ENCODE results near the gene RIMKLB.

The RIMKLB gene

DNA sequence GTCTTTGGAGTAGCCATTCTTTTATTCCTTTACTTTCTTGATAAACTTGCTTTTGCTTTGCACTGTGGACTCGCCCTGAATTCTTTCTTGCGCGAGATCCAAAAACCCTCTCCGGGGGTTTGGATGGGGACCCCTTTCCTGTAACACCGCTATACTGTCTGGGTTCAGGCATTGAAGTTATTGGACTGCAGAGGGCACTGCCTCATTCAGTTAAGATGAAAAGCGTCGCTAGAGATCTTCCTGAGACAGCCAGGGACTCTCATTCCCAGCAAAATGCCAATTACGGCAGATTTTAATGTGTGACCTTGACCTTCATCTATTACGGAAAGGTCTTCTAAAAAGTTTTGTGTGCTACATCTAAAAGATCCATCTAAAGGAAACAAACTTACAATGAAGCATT is 17.3 kb upstream of the RIMKLB start:
- Mint-ChIP-seq H3K9me3 (no peaks in the 10 kb centered on the region), H3K36me3 (no peaks in the 10 kb centered on the region), H3K4me3 (no peak overlapping the region), H3K27me3 (no peaks in the 10 kb centered on the region), H3K4me1 (no peaks in the 10 kb centered on the region), H3K27ac (no peak overlapping the region)

DNA sequence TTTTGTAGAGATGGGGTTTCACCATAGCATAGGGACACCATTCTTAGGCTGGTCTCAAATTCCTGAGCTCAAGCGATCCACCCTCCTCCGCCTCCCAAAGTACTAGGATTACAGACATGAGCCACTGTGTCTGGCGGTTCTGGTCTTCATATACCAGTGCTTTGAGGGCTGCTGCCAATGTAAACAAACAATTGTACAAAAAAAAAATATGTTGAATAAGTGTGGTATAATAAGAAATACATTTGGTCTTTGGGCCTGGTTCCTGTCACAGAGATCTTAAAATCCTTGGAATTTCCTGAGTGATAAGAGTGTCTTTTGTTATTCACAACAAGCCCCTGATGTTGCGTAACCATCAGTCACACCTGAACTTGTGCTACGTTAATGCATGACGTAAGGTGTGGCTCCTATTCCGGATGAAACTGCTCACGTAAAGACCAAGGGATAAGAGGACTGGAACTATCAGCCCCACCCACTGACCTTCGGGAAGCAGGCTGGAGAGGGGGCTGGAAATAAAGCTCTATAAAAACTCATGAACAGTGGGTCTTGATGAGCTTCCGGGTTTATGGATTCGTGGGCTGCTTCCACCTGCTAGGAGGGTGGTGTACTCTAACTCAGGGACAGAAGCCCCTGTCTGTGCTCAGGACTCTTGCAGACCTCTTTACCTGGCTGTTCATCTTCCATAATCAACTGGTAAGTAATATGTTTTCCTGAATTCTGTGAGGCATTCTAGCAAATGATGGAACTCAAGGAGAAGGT is 16.5 kb upstream of the RIMKLB start:
- Mint-ChIP-seq H3K4me1 (no peaks in the 10 kb centered on the region), H3K36me3 (no peaks in the 10 kb centered on the region), H3K27me3 (no peaks in the 10 kb centered on the region), H3K4me3 (no peak overlapping the region), H3K9me3 (no peaks in the 10 kb centered on the region), H3K27ac (no peak overlapping the region)

DNA sequence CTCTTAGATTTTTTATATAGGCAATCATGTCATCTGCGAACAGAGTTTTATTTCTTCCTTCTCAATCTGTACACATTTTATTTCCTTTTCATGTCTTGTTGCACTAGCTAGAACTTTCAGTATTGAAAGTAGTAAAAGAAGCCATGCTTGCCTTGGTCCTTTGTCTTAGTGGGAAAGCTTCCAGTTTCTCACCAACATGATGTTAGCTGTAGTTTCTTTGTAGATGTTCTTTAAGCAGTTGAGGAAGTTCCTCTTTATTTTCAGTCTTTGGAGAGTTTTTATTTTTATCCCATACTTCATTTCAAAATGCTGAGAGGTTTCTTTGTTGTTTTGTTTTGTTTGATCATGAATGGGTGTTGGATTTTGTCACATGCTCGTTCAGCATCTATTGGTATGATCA is 12.7 kb upstream of the RIMKLB start:
- no peaks in the 10 kb centered on the region for H3K4me1 Mint-ChIP-seq
- H3K27me3 Mint-ChIP-seq: no peaks in the 10 kb centered on the region
- H3K4me3 Mint-ChIP-seq: no peak overlapping the region
- H3K27ac Mint-ChIP-seq: no peak overlapping the region
- H3K36me3 Mint-ChIP-seq: no peaks in the 10 kb centered on the region
- no peaks in the 10 kb centered on the region for H3K9me3 Mint-ChIP-seq

DNA sequence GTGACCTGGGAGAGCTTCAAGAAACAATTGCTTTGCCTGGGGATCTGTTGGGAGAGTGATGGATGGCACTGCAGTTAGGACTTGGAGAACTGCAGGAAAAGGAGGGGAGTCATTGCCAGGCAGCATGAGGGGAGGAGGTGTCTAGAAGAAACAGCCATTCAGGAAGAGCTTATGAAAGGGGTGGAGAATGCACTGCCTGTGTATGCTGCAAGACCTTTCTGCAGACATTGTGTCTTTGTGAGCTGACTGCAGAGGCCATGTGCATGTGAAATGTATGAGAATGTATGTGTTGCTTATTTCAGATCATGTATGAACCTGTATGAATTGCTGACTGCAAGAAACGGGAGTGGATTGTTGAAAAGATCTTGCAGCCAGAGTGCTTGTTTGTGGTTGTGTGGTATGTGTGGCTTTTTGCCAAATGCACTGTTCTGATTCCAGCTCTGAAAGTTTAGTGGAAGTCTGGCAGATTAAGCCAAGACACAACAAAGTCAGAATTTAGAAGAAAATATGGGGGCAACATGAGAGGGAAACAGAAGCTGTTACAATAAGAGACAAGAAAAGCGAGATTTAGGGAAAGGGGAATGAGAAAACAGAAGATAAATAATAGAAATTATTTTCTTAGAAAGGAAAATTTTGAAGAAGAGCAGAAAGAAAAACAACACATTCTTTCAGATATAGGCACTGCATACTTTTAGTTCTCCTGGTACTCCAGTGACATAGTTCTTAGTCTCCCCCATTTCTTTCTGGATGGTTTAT is 9.8 kb upstream of the RIMKLB start:
- Mint-ChIP-seq H3K4me1 (peaks cover 10% of the 10 kb centered on the region), H3K9me3 (no peaks in the 10 kb centered on the region), H3K36me3 (no peaks in the 10 kb centered on the region), H3K27ac (no peak overlapping the region), H3K27me3 (no peaks in the 10 kb centered on the region), H3K4me3 (no peak overlapping the region)

DNA sequence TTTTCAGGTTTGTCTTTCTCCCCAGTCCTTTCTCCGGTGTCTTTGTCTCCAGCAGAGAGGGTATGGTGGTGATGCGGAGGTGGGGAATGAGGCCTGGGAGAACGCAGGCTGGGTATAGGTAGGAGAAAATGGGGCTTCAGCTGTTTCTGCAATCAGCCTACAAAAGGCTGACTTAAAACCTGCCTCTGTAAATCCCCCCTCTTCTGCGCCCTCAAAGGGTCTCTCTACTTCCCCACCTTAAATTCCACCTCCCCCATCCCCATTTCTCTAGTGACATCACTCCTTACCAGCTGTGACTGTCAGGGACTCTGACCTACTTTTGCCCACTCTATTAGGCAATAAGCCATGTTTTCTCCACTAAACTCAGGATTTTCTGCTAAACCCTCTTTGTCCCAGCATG is 8.1 kb upstream of the RIMKLB start:
- Mint-ChIP-seq H3K4me1 (peaks cover 13% of the 10 kb centered on the region), H3K27me3 (no peaks in the 10 kb centered on the region), H3K4me3 (no peak overlapping the region), H3K36me3 (no peaks in the 10 kb centered on the region), H3K27ac (no peak overlapping the region), H3K9me3 (no peaks in the 10 kb centered on the region)

DNA sequence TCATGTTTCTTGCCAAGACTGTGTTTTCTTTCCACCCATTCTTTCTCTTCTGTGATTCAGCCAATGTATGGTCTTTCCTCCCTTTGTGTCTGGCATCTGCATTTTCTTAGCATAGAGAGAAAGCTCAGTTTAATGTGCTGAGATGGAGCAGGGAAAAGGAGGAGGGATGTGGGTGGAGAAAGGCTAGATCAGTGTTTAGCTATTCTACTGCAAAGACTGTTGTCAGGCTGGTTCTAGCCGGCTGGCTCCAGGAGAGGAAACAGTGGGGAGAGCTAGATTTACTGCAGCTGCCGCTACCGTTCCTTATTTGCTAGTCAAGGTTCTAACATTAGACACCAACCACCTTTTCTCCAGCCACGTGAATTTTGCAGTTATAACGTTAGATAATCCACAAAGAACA is 5.2 kb upstream of the RIMKLB start:
- H3K27me3 Mint-ChIP-seq: no peaks in the 10 kb centered on the region
- no peaks in the 10 kb centered on the region for H3K36me3 Mint-ChIP-seq
- H3K4me3 Mint-ChIP-seq: no peak overlapping the region
- H3K4me1 Mint-ChIP-seq: peaks cover 22% of the 10 kb centered on the region
- H3K27ac Mint-ChIP-seq: no peak overlapping the region
- H3K9me3 Mint-ChIP-seq: no peaks in the 10 kb centered on the region

DNA sequence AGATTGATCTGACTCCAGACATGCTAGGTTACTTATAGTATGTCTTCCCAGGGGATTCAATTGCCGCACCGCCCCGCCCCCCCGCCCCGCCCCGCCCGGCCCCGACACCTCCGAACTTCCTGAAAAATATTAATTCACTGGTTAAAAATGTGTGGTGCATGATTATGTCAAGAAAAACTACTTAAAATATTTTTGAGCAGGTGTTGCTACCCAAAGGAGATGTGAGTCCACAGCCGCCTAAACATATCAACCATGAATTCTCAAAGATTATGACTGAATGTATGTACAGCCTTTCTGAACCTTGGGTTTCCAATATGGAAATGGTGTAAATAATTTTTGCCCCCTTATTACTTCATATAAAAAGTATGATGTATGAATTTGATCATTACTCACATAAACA is 2.7 kb upstream of the RIMKLB start:
- no peaks in the 10 kb centered on the region for H3K27me3 Mint-ChIP-seq
- H3K36me3 Mint-ChIP-seq: peaks cover 1% of the 10 kb centered on the region
- H3K9me3 Mint-ChIP-seq: no peaks in the 10 kb centered on the region
- peaks cover 34% of the 10 kb centered on the region for H3K4me1 Mint-ChIP-seq
- no peak overlapping the region for H3K4me3 Mint-ChIP-seq
- H3K27ac Mint-ChIP-seq: no peak overlapping the region

DNA sequence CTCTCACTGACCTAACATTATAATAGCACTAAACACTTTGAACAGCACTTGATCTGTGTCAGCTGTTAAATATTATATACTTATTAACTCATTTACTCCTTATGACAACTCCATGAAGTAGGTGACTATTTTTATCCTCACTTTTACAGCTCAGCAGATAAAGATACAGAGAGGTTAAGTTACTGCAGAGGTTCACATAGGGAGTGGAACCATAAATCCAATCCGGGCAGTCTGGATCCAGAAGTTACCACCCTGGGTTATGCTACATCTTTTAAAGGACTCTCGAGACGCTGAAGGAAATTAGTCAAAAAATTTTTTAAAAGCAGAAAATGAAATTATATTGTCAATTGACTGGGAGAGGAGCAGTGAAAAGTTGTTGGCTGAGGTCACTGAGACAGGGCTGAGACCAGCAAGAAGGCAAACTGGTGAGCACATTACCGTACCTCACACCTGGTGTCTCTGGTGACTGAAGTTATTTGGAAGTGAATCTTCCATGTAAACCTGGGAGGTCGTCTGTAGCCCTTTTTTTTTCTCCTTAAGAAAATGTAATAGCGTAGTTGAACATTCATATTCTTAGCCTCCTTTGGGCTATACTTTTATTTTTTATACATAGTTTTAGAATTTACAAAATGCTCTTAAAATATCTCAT is 1.2 kb upstream of the RIMKLB start:
- H3K27ac Mint-ChIP-seq: peak overlapping the region; percentile 89
- H3K9me3 Mint-ChIP-seq: no peaks in the 10 kb centered on the region
- peaks cover 36% of the 10 kb centered on the region for H3K4me1 Mint-ChIP-seq
- H3K4me3 Mint-ChIP-seq: peak overlapping the region; percentile 96
- peaks cover 1% of the 10 kb centered on the region for H3K36me3 Mint-ChIP-seq
- H3K27me3 Mint-ChIP-seq: no peaks in the 10 kb centered on the region

DNA sequence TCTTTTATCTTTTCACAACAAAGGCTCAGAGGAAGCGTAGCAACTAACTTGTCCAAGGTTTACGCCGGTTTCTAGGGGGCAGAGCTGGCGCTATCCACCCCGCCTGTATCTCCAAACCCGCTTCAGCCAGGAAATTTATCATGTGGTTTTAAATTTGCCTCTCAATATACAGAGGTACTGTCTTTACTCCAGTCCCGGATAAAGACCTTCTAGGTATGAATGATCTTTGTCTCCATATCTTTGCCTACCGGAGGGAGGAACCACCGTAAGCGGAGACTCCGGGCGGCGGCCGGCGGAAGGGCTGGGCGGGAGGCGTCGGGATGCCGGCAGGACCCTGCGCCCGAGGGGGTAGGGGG is 693 bp upstream of the RIMKLB start:
- peak overlapping the region; percentile 96 for H3K4me3 Mint-ChIP-seq
- H3K9me3 Mint-ChIP-seq: no peaks in the 10 kb centered on the region
- peaks cover 1% of the 10 kb centered on the region for H3K36me3 Mint-ChIP-seq
- H3K27ac Mint-ChIP-seq: peak overlapping the region; percentile 89
- peaks cover 35% of the 10 kb centered on the region for H3K4me1 Mint-ChIP-seq
- H3K27me3 Mint-ChIP-seq: no peaks in the 10 kb centered on the region

DNA sequence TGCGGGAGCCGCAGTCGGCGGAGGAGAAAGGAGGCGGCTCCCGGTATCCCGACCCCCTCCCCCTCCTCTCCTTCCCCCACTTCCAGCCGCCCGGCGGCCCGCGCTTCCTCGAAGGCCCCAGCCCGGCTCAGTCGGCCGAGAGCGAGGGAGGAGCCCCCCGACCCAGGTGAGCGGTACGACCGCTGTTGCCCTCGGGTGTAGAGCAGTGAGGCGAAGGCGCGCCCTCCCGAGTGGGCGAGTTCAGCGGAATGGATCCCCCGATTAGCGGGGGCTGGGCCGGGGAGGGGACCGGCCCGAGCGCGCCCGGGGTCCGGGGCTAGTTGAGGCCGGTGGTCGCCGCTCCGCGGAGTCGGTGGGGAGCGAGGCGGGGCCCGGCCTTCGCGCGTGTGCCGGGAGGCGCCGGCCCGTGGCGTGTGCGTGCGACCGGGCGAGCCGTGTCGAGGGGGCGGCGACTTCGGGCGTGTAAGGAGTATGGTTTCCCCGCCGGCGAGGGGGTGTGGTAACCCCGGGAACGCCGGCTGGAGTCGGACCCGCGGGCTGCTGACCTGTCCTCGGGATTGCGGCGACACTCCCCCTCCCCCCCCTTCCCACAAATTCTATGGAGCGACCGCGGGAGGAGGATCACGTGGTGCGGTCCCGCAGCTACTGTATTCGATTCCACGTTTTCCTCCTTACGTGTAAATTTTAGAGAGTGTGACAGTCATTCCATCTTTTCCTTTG is 501 bp downstream of the RIMKLB start:
- Mint-ChIP-seq H3K36me3 (peaks cover 1% of the 10 kb centered on the region), H3K4me1 (peaks cover 23% of the 10 kb centered on the region), H3K27ac (peak overlapping the region; percentile 81), H3K4me3 (peak overlapping the region; percentile 96), H3K9me3 (no peaks in the 10 kb centered on the region), H3K27me3 (no peaks in the 10 kb centered on the region)

DNA sequence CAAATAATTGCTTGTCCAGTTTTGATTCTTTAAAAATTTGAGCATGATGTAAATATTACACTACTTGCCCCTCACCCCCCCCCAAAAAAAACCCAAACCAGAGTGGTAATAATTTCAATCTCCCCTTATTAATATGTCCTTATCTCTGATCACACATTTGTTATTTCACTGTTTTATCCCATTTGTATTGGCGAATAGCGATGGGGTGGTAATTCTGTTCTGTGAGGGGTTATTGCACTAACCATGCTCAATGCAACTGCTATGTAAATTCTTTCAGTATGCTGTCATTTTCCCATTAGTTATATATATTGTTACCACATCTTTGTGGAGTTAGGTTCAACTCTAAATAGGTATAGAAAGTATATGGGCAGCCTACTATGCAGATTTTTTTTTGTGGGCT is 1.1 kb downstream of the RIMKLB start:
- Mint-ChIP-seq H3K9me3 (no peaks in the 10 kb centered on the region), H3K4me1 (peaks cover 23% of the 10 kb centered on the region), H3K27ac (peak overlapping the region; percentile 81), H3K36me3 (peaks cover 1% of the 10 kb centered on the region), H3K27me3 (no peaks in the 10 kb centered on the region), H3K4me3 (peak overlapping the region; percentile 96)

DNA sequence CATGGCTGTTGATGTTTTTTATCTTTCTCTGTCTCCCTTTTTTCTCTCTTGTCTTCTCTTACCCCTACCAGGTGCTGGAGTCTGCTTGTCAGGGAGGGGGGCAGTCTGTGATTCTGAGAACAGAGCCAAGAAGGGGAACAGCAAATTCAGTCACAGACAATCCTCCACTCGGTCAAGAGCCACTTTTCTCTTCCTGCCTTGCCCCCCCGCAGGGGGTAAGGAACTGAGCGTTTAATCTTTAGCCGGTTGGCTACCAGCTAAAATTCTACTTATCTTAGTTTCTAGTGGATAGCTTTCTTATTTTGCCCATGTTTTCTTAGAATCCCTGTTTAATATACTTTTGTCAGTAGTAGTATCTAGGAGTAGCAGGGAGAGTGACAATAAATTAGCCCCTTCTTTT is 1.9 kb downstream of the RIMKLB start:
- Mint-ChIP-seq H3K4me1 (peaks cover 23% of the 10 kb centered on the region), H3K27ac (no peak overlapping the region), H3K9me3 (no peaks in the 10 kb centered on the region), H3K4me3 (peak overlapping the region; percentile 79), H3K27me3 (no peaks in the 10 kb centered on the region), H3K36me3 (peaks cover 1% of the 10 kb centered on the region)

DNA sequence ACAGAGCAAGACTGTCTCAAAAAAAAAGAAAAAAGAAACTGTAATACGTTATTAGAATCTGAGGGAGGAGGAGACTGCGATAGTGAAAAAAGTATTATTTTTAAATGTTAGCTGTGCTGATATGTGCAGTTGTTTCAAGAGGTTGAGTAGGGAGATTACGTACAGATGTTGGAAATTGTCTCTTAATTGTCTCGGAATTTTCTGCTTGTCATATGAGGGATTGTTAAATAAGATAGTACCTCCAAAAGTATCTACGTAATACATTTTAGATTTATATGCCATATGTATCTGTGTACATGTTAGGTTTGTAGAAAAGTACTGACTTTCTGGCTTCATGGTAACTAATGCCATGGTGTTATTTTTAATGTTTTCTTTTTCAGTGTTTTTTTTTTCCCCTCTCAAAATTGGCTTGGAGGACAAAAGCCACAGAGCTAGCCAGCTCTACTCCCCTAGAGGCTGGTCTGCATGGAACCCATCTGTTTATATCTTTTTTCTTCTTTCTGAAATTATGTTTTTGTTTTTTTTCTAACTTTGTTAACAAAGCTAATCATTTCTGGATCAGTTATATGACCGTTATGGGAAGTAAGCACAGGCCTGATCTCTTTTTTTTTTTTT is 3.4 kb downstream of the RIMKLB start:
- no peak overlapping the region for H3K27ac Mint-ChIP-seq
- H3K9me3 Mint-ChIP-seq: no peaks in the 10 kb centered on the region
- H3K27me3 Mint-ChIP-seq: no peaks in the 10 kb centered on the region
- peaks cover 23% of the 10 kb centered on the region for H3K4me1 Mint-ChIP-seq
- no peak overlapping the region for H3K4me3 Mint-ChIP-seq
- H3K36me3 Mint-ChIP-seq: peaks cover 1% of the 10 kb centered on the region

DNA sequence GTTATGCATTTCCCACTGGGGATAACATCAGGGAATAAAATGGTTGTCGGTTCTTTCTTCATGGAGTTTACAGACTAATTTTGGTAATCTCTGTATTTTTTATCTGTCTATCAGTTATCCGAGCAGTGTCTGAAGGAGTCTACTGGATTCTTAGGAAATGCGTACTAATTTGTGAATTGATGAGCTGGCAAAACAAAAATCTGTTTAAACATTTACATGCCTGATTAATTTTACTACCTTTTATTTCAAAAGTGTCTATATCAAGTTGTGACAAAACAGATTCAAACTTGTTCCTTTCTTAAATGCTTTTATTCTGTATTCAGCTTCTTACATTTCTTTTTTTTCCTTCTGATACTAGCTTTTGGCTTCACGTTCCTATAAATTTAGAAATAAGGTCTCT is 4.4 kb downstream of the RIMKLB start:
- Mint-ChIP-seq H3K27ac (no peak overlapping the region), H3K4me3 (no peak overlapping the region)

DNA sequence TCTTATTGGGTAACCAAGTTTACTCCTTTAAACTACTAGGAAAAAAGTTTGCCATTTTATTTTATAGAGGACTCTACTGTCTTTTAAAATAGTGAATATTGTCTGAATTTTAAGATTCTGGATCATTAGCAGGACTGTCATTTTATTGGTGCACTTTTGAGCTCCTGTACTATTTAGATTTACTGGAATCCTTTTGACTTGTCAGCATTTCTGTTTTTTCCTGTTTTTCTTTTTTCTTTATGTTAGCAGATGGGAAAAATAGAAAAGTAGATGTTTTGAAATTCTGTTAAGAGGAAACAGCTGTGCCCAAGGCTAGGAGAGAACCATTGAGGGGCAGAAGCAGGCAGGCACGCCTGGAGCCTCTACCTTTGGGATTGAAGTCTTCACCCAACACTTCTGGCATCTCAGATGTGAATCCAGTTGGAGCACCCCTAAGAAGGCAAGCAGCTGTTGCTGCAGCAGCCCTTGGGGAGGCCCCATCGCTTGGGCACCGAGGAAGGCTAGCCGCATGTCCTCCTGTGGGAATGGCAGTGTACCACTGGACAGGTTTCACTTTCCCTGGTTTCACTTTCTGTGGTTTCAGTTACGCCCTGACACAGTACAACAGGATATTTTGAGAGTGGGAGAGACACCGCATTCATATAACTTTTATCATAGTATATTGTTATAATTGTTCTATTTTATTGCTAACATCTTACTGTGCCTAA is 11.5 kb downstream of the RIMKLB start:
- peaks cover 2% of the 10 kb centered on the region for H3K36me3 Mint-ChIP-seq
- no peaks in the 10 kb centered on the region for H3K9me3 Mint-ChIP-seq
- peaks cover 17% of the 10 kb centered on the region for H3K4me1 Mint-ChIP-seq
- H3K4me3 Mint-ChIP-seq: no peak overlapping the region
- H3K27me3 Mint-ChIP-seq: no peaks in the 10 kb centered on the region
- no peak overlapping the region for H3K27ac Mint-ChIP-seq

More for the DNA sequence above, 4.4 kb downstream of the RIMKLB start:
- H3K9me3 Mint-ChIP-seq: no peaks in the 10 kb centered on the region
- H3K27me3 Mint-ChIP-seq: no peaks in the 10 kb centered on the region
- peaks cover 1% of the 10 kb centered on the region for H3K36me3 Mint-ChIP-seq
- H3K4me1 Mint-ChIP-seq: peaks cover 14% of the 10 kb centered on the region

Data from activated naive CD4-positive, alpha-beta T cell treated with anti-CD3 and anti-CD28 coated beads, Interleukin-2, amount 50 U/mL, for 24 hours (primary cell).